ENCODE measurements around the gene C3orf62. TPM values are rescaled to one million over a fixed set of nuclear protein-coding genes. Genes with fewer than 3 reads are reported as not detected.

Gene C3orf62
- total RNA-seq, 3 donors from 2014 or later: 4.2 to 5.1 (median 4.3) TPM

DNA sequence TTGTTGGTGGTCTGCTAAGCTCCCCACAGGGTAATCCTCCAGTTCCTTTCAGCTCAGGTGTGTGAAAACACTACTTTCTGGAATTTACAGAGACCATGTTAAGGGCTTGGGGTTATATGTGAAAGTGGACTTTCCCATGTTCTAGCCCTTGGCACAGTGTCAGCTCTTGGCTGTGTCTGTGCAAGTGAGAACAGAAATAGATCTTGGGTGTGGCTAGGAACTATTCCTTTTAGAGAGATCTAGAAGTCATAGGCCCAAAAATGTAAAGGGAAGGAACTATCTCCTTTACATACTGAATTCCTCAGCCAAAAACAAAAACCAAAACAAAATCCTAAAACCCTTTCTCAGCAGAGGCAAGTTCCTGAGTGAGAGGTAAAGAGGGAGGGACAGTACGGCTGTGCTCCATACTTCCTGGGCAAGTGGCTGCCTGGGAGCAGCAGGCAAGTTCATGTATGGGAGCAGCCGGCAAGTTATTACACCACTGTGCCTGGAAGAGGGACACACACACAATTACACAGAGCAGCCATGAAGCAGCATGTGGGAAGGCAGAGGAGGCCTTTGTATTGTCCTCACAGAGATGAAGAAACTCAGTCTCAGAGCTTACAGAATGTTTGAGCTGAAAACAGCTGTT, 19.9 kb upstream of the C3orf62 start:
- Histone ChIP-seq H3K27ac (peak overlapping the region in 1 of 2 donors; percentile 58), H3K4me3 (no peak overlapping the region), H3K27me3 (no peaks in the 10 kb centered on the region), H3K36me3 (peaks cover 9% of the 10 kb centered on the region), H3K4me1 (no peaks in the 10 kb centered on the region), H3K9me3 (no peaks in the 10 kb centered on the region)
- intact Hi-C loops (cut with DNase I; ENCODE audit: low total_unique reads): no loop called here
- DNase-seq (ENCODE audit: low spot score in 2 of 2): no peak
- TF ChIP-seq POLR2AphosphoS5 (IDR thresholded peaks at IDR 0.05): no peak

- Histone ChIP-seq H3K36me3 (peaks cover 9% of the 10 kb centered on the region), H3K4me3 (no peak overlapping the region), H3K4me1 (no peaks in the 10 kb centered on the region), H3K27ac (no peak overlapping the region), H3K9me3 (no peaks in the 10 kb centered on the region), H3K27me3 (no peaks in the 10 kb centered on the region)
- TF ChIP-seq POLR2A (IDR thresholded peaks at IDR 0.05) (no peak), CTCF (IDR thresholded peaks at IDR 0.05) (peak; percentile 25 to 49 (median 40)), POLR2AphosphoS5 (IDR thresholded peaks at IDR 0.05) (no peak)
- intact Hi-C loops (cut with DNase I; ENCODE audit: low total_unique reads): no loop called here
- no peak for DNase-seq (ENCODE audit: low spot score in 2 of 2)
Measured at GRCh38 chr3:49295489-49296058, 18.5 kb upstream of the C3orf62 start.

DNA sequence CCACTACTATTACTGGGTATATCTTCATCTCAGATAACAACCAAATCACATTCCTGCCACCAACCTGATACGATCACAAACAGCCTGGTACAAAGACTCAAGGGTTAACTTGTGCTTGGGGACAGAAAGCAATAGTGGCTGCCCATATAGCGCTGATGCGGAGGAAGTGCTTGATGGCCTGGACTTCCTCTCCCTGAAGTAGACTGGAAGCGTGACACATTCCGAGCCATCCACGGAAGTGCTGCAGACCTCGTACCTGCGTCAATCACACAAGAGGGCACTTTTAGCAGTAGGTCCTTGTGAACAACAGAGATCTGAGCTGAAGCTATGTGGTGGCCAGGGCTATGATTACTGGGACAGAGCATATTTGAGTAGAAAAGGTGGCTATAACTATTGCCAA, 17.3 kb upstream of the C3orf62 start:
- peak overlapping the region in 1 of 2 donors; percentile 48 for H3K27ac ChIP-seq

DNA sequence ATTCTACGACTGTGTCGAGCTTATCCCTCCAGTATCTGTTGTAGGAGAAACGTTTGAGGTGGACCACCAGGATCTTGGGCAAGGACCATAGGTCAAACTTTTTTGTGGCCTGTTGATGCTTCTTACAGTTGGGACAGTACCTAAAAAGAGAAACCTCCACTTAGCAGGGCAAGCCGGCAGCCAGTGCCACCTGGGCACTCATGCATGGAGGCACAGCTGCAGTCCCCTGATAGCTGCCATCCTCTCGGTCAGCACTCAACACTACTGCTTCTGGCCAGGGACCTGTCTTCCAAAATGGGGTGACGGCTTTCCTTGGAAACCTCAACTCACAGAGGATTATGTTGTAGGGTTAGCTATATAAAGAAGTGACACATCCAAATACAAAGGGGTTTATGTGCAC, 7.0 kb upstream of the C3orf62 start:
- Histone ChIP-seq H3K9me3 (no peaks in the 10 kb centered on the region), H3K27ac (no peak overlapping the region), H3K4me3 (no peak overlapping the region), H3K36me3 (peaks cover 31% of the 10 kb centered on the region), H3K4me1 (no peaks in the 10 kb centered on the region), H3K27me3 (no peaks in the 10 kb centered on the region)
- no peak for DNase-seq (ENCODE audit: low spot score in 2 of 2)
- intact Hi-C loops (cut with DNase I; ENCODE audit: low total_unique reads): no loop called here
- no peak for TF ChIP-seq CTCF (IDR thresholded peaks at IDR 0.05)
- TF ChIP-seq POLR2A (IDR thresholded peaks at IDR 0.05): no peak
- no peak for TF ChIP-seq POLR2AphosphoS5 (IDR thresholded peaks at IDR 0.05)

More for the DNA sequence above, 17.3 kb upstream of the C3orf62 start:
- Histone ChIP-seq H3K27me3 (no peaks in the 10 kb centered on the region), H3K36me3 (peaks cover 4% of the 10 kb centered on the region), H3K4me3 (no peak overlapping the region), H3K9me3 (no peaks in the 10 kb centered on the region), H3K4me1 (no peaks in the 10 kb centered on the region)
- TF ChIP-seq CTCF (IDR thresholded peaks at IDR 0.05) (no peak), POLR2A (IDR thresholded peaks at IDR 0.05) (no peak), POLR2AphosphoS5 (IDR thresholded peaks at IDR 0.05) (no peak)
- DNase-seq (ENCODE audit: low spot score in 2 of 2): no peak
- intact Hi-C loops (cut with DNase I; ENCODE audit: low total_unique reads): no loop called here

DNA sequence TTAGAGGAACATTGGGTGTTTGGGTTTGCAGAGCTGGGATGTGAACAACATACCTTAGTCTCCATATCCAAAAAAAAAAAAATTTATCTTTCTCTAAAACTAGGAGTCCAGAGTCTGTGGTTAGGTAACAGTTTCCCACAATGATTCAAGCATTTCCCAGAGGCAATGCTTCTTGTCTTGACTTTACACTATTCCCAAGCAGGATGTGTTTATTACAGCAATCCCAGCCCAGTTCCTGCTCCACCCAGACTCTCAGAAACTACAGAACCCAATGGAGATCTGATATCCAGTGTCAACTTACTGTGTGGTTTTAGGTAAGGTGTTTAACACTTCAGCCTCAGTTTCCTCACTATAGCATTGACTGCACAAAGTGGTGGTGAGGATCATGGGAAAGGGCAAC, 2.3 kb upstream of the C3orf62 start:
- TF ChIP-seq POLR2AphosphoS5 (IDR thresholded peaks at IDR 0.05) (no peak), CTCF (IDR thresholded peaks at IDR 0.05) (no peak), POLR2A (IDR thresholded peaks at IDR 0.05) (no peak)
- peaks cover 0 to 5% of the 10 kb centered on the region in 2 donors for H3K4me1 ChIP-seq

More for the DNA sequence above, 2.3 kb upstream of the C3orf62 start:
- peak overlapping the region; percentile 85 to 91 for H3K27ac ChIP-seq
- H3K4me3 ChIP-seq: no peak overlapping the region
- H3K36me3 ChIP-seq: peaks cover 11% of the 10 kb centered on the region
- H3K27me3 ChIP-seq: no peaks in the 10 kb centered on the region
- intact Hi-C loops (cut with DNase I; ENCODE audit: low total_unique reads): no loop called here
- H3K9me3 ChIP-seq: no peaks in the 10 kb centered on the region
- no peak for DNase-seq (ENCODE audit: low spot score in 2 of 2)

Data from breast epithelium (tissue), 4 donors.